Measurements from ENCODE around the gene CRISP1.

DNA sequence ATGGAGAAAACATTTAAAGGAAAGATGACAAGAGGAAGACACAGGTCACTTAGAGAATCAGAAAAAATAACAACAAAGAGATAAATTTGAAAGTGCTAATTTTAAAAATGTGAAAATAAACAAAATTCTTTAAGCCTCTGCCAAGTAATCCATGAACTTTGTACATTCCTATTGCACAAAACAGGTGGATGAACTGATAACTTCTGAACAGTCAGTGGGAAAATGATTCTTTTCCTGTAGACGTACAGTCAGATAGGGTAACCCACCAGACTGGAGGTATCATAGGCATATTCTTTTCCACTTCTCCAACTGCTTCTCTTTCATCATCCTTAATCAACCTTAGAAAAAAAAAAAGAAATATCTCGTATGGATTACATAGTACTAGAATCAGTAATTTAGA is 36.5 kb upstream of the CRISP1 start:
- TF ChIP-seq, protein P1, sequence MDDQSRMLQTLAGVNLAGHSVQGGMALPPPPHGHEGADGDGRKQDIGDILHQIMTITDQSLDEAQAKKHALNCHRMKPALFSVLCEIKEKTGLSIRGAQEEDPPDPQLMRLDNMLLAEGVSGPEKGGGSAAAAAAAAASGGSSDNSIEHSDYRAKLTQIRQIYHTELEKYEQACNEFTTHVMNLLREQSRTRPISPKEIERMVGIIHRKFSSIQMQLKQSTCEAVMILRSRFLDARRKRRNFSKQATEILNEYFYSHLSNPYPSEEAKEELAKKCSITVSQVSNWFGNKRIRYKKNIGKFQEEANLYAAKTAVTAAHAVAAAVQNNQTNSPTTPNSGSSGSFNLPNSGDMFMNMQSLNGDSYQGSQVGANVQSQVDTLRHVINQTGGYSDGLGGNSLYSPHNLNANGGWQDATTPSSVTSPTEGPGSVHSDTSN (IDR thresholded peaks at IDR 0.05): no peak
- TF ChIP-seq, protein P2, sequence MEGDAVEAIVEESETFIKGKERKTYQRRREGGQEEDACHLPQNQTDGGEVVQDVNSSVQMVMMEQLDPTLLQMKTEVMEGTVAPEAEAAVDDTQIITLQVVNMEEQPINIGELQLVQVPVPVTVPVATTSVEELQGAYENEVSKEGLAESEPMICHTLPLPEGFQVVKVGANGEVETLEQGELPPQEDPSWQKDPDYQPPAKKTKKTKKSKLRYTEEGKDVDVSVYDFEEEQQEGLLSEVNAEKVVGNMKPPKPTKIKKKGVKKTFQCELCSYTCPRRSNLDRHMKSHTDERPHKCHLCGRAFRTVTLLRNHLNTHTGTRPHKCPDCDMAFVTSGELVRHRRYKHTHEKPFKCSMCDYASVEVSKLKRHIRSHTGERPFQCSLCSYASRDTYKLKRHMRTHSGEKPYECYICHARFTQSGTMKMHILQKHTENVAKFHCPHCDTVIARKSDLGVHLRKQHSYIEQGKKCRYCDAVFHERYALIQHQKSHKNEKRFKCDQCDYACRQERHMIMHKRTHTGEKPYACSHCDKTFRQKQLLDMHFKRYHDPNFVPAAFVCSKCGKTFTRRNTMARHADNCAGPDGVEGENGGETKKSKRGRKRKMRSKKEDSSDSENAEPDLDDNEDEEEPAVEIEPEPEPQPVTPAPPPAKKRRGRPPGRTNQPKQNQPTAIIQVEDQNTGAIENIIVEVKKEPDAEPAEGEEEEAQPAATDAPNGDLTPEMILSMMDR (IDR thresholded peaks at IDR 0.05): no peak
- no peak for TF ChIP-seq CHD2 (IDR thresholded peaks at IDR 0.05; ENCODE audit: low read length, partially characterized antibody)
- no peak for TF ChIP-seq RCOR1 (IDR thresholded peaks at IDR 0.05; ENCODE audit: low read depth, low read length)
- TF ChIP-seq USF2 (IDR thresholded peaks at IDR 0.05): no peak
- TF ChIP-seq POLR2A (IDR thresholded peaks at IDR 0.05; ENCODE audit: low read length): no peak
- TF ChIP-seq, protein P3, sequence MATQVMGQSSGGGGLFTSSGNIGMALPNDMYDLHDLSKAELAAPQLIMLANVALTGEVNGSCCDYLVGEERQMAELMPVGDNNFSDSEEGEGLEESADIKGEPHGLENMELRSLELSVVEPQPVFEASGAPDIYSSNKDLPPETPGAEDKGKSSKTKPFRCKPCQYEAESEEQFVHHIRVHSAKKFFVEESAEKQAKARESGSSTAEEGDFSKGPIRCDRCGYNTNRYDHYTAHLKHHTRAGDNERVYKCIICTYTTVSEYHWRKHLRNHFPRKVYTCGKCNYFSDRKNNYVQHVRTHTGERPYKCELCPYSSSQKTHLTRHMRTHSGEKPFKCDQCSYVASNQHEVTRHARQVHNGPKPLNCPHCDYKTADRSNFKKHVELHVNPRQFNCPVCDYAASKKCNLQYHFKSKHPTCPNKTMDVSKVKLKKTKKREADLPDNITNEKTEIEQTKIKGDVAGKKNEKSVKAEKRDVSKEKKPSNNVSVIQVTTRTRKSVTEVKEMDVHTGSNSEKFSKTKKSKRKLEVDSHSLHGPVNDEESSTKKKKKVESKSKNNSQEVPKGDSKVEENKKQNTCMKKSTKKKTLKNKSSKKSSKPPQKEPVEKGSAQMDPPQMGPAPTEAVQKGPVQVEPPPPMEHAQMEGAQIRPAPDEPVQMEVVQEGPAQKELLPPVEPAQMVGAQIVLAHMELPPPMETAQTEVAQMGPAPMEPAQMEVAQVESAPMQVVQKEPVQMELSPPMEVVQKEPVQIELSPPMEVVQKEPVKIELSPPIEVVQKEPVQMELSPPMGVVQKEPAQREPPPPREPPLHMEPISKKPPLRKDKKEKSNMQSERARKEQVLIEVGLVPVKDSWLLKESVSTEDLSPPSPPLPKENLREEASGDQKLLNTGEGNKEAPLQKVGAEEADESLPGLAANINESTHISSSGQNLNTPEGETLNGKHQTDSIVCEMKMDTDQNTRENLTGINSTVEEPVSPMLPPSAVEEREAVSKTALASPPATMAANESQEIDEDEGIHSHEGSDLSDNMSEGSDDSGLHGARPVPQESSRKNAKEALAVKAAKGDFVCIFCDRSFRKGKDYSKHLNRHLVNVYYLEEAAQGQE (IDR thresholded peaks at IDR 0.05): no peak
- TF ChIP-seq FOSL2 (IDR thresholded peaks at IDR 0.05): no peak
- TF ChIP-seq FOSL2 (CRISPR knock-in tag; IDR thresholded peaks at IDR 0.05): no peak
- no peak for TF ChIP-seq JUN (IDR thresholded peaks at IDR 0.05)
- TF ChIP-seq NR3C1 (IDR thresholded peaks at IDR 0.05): no peak
- TF ChIP-seq, protein P4, sequence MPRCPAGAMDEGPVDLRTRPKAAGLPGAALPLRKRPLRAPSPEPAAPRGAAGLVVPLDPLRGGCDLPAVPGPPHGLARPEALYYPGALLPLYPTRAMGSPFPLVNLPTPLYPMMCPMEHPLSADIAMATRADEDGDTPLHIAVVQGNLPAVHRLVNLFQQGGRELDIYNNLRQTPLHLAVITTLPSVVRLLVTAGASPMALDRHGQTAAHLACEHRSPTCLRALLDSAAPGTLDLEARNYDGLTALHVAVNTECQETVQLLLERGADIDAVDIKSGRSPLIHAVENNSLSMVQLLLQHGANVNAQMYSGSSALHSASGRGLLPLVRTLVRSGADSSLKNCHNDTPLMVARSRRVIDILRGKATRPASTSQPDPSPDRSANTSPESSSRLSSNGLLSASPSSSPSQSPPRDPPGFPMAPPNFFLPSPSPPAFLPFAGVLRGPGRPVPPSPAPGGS (IDR thresholded peaks at IDR 0.05): no peak
- no peak for TF ChIP-seq EP300 (IDR thresholded peaks at IDR 0.05)
- TF ChIP-seq ZFP36 (IDR thresholded peaks at IDR 0.05; ENCODE audit: borderline replicate concordance, partially characterized antibody): no peak
- TF ChIP-seq NFE2L2 (conservative IDR thresholded peaks at IDR 0.05; ENCODE audit: low read length): no peak
